ACHN (cell line): ENCODE data around the gene EMP2.

Experiments
- DNase-seq: peaks from one replicate; pipeline ENCODE4 v3.0.0-alpha.2; 2015
- in situ Hi-C: cut with HindIII; loops from 2 replicates; pipeline ENCODE4 v1.10.0; 2017; ENCODE audit warnings: low sequenced_read_pairs, low pct_ligation_motif_present, low pct_unique_long_range_greater_than_20kb

Gene EMP2

DNA sequence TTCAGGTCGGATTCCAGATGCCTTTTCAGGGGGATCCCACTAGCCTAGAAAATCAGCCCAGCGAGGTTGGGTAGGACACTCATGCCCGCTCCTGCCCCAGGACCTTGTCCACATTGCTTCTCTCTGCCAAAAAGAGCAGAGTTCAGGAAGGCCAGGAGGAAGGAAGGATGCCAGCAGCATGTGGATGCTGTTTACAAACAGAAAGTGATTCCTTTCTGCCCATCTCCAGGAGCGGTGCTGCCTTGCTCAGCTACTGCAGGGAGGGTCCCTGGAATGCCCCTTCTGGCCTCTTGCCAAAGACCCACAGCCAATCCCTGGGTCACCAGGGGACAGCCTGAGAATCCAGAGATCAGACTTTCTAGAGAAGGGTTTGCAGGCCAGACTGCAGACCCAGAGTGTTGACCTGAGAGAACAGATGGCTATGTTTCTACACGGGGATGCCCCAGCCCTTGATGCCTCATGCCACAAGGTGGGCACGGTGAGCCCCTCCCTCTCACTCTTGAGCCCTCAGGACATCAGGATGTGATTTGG is 32.3 kb upstream of the EMP2 start:
- in situ Hi-C loops = no loop called here
- no peak for DNase-seq

- in situ Hi-C loops = no loop called here
- no peak for DNase-seq
These were observed 31.5 kb upstream of the EMP2 start for GRCh38 chr16:10611825-10612342.

- DNase-seq = no peak
- in situ Hi-C loops = no loop called here
These were observed 30.2 kb upstream of the EMP2 start for GRCh38 chr16:10610499-10611184.

- no peak for DNase-seq
- in situ Hi-C loops = no loop called here
These were observed 29.0 kb upstream of the EMP2 start for GRCh38 chr16:10609402-10609774.

DNA sequence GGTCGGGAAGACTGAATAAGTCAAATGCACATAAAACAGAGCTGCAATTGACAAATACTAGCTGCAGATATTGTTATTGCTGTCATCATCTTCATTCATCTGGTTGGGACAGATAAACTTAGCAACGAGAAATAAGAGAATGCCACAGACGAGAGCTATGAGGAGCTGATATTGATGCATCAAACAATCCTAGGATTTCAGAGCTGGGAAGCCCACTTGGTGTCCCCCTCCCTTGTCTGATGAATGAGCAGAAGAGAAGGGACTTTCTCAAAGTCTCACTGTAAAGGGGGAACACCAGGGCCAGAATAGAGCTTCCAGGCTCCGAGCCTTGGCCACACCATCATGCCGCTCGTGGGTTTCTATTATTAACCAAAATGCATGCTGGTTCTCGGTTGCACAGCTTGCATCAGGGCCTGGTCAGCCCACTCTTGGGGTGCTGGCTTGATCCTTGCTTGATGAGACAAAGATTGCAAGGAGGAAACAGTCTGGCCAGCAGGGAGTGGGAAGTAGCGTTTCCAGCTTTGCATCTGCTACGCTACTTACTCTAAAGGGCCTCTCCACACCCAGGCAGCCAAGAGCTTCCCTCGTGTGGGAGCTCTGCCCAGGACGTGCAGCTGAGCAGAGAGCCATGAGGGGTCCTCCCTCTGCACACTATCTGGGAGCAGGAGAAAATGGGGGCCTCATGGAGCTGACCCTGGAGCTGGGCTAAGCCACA is 28.4 kb upstream of the EMP2 start:
- no peak for DNase-seq
- in situ Hi-C loops = no loop called here

- in situ Hi-C loops = no loop called here
These were observed 26.8 kb upstream of the EMP2 start for GRCh38 chr16:10607157-10607556.

GRCh38 chr16:10606607-10607006 is 26.2 kb upstream of the EMP2 start:
- DNase-seq = no peak
- in situ Hi-C loops = no loop called here

More at GRCh38 chr16:10607157-10607556, 26.8 kb upstream of the EMP2 start:
- no peak for DNase-seq

DNA sequence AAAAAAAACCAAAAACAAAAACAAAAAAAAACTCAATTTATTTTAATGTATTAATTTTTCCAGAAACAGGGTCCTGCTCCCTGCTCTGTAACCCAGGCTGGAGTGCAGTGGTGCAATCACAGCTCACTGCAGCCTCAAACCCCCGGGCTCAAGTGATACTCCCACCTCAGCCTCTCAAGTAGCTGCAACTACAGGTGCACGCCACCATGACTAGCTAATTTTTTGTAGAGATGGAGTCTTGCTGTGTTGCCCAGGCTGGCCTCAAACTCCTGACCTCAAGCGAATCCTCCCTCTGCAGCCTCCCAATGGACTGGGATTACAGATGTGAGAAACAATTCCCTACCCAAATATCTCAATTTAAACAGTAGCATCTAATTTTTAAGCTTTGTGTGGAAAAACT is 25.2 kb upstream of the EMP2 start:
- no peak for DNase-seq
- in situ Hi-C loops = no loop called here

DNA sequence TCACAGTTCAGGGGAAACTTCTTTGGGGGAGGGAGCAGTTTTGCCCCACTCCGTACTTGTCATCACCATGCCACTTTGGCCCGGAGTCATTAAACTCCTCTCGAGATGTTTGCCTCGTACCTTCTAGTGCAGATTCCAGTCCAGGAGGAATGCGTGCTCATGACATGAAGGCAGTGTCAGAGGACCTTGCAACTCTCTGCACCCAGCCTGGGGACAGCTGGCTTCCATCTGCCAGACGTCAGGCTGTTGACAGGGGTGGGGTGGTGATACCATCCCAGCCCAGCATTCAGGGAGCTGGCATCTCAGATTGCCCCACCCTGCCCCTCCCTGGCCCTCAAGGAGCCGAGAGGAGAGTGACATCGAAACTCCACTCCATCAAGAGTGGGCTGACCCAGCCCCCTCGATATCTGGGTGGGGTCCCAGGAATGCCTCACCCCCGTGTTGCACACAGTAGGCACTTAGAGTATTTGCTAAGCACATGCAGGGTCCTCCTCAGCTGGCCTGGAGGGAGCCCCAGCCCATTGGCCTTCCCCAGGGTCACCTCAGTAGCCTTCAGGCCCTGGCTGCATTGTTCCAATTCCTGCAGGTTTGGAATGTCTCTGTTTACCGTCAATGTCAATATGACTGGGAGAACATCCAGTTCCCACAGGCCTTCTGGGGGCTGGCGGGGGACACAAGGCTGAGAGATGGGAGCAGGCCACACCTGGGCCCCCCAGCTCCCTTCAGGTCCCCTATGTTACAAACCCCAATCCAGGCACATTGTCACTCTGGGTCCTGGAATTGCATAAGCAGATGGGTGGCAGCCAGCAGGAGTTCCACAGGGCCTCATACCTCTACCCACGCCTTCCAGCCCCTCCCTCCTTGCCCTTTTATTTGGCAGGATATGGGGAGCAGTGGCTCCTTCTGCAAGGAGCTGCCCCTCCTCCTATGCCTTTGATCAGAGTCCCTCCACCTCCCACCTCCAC is 21.3 kb upstream of the EMP2 start:
- in situ Hi-C loops = no loop called here
- DNase-seq = no peak

DNA sequence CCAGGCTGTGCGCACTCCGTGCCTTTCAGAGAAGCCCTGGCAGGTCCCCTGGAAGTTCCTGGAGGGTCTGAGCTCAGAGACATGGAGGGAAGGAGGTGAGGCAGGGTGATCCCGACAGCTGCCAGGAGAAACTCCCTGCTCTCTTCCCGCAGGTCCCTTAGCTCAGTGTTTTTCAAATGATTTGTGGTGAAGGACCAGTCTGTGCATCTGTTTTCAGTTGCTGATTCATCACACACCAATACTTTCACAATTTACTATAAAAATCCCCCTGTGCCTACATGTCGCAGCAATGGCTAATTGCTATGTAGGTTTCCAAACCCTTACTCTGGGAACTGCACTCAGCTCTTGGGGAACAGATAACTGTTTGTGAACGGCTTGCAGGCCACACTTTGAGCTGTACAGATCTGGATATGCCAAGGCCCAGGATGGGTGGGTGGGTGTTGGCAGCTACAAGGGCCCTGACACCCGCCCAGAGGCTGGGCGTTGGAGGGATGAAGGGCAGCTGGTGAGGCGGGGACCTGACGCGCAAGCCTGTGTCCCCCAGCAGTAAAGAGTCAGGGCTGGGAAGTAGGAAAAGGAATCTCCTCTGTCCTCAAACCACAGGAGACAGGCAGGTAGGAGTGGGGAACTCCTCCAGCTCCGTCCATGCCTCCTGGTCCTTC is 20.5 kb upstream of the EMP2 start:
- DNase-seq = no peak
- in situ Hi-C loops = no loop called here

- in situ Hi-C loops = no loop called here
- DNase-seq = no peak
These were observed 19.2 kb upstream of the EMP2 start for GRCh38 chr16:10599626-10600025.

DNA sequence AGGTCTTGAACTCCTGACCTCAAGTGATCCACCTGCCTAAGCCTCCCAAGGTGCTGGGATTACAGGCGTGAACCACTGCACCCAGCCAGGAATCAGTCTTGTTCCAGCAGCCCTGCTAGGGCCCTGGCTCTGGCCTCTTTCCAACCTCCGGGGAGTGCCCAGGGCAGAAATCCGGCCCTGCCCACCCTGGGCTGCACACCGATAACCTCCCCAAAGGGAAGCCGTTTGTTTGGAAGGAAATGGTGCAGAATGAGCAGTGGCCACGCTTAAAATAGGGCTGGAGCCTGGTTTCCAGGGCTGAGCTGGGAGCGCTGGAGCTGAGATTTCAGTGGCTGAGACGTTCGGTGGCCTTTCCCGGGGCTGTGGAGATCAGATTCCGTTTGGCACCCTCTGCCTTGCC is 17.8 kb upstream of the EMP2 start:
- no peak for DNase-seq
- in situ Hi-C loops = no loop called here

GRCh38 chr16:10597187-10597601 is 16.8 kb upstream of the EMP2 start:
- in situ Hi-C loops = no loop called here
- no peak for DNase-seq

DNA sequence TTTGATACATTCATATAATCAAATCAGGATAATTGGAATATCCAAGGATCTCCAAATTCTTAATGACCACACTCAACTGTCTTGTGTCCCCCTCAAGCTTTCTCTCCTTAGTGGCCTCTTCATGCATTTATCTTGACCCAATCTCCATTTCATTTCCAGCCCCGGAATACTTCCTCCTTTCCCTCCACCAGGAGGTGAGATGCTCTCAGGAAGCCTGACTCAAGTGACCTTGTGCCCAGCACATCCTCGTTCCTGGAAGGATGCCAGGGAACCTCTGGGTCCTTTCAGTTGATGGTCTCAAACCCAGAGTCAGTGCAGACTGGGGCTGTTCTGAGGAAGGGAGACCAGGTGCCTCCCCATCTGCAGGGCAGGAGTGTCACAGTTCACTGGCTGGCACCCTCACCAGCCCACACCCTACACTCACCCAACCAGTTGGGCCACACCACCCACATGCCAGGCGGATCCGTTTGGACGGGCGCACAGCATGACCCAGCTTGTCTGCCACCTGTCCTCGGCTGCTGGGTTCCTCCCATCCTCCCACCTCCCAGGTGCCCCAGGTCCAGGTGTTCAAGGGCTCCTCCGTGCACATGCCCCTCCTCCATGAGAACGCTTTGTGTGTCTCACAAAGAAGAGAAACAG is 14.0 kb upstream of the EMP2 start:
- in situ Hi-C loops = no loop called here
- no peak for DNase-seq

DNA sequence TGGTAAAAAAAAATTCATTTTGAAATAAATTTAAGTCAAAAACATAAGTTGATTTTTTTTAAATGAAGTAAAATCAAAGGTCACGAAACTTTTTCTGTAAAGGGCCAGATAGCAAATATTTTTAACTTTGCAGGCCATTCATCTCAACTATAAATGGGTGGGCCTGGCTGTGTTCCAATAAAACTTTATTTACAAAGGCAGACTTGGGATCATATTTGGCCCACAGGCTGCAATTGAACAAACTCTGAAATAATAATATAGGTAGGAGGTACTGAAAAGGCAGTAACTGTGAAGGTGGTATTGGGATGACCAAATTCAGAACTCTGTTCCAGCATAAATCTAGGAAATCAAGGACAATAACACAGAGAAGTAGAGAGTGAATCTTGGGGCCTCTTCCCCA is 12.2 kb upstream of the EMP2 start:
- in situ Hi-C loops = no loop called here
- no peak for DNase-seq

DNA sequence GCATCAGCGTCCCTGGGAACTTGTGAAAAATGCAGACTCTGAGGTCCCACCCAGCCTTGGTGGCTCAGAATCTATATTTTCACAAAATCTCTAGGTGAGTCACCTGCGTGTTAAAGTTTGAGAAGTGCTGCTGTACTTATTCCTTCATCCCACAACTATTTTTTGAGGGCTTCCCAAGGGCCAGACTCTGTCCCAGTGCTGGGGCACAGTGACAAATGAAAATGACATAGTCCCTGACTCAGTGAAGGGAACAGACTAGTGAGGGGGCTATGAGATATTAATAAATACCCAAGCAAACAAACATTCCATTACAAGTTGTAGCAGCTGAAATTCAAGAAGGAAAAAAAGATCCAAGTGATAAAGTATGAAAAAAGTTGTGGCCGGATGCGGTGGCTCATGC is 9.9 kb upstream of the EMP2 start:
- in situ Hi-C loops = no loop called here
- DNase-seq = no peak

- no peak for DNase-seq
- in situ Hi-C loops = no loop called here
These were observed 8.7 kb upstream of the EMP2 start for GRCh38 chr16:10589109-10589508.

DNA sequence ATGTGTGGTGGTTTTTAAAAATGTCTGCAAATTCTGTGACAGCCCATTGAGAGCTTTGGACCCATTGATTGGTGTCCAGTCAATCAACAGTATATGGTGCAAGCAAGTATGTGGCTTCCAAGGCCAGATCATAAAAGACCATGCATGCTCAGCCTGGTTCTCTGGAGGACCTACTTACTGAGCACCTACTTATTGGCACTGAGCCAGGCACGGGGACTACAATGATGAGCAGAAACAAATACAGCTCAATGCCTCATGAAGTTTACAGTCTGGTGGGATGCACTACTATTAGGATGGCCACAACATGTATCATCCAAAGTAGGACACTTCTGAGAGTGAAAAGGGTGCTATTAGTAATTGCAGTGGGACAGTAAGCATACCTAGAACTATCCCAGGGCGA is 7.2 kb upstream of the EMP2 start:
- no peak for DNase-seq
- in situ Hi-C loops = no loop called here
